ENCODE results near the gene ZFPM1.

DNA sequence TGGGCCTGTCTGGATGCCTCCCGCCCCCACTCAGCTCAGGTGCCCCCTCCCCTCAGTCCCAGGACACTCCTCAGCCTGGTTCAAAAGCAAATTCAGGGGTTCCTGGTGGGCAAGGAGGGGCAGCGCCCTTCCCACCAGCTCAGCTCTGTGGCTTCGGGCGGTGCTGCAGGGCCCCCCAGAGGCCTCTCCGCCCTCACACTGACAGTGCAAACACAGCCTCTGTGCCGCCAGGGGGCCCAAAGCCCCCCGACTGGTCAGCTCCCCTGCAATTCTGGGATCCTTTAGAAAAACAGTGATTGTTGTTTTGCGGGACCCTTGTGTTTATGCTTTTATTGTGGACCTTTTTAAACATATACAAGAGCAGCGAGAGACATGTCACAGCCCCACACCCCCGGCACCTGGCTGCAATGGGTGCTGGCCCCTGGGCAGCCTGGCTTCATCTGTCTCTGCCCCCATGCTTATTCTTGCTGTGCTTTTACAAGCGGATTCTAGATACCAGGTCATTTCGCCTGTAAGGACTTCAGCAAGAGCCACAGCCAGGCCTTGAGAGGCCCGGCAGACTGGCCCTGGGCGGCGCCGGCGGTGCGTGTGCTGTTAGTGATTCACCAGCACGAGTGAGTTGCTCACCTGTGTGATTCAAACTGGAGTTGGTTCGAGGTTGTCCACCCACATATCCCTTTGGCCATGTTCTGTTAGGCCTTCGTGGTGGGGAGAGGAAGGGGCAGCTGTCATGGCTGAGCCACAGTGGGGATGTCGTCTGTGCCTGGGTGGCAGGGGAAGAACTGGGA is 49.1 kb upstream of the ZFPM1 start:
- TF ChIP-seq, protein P1, sequence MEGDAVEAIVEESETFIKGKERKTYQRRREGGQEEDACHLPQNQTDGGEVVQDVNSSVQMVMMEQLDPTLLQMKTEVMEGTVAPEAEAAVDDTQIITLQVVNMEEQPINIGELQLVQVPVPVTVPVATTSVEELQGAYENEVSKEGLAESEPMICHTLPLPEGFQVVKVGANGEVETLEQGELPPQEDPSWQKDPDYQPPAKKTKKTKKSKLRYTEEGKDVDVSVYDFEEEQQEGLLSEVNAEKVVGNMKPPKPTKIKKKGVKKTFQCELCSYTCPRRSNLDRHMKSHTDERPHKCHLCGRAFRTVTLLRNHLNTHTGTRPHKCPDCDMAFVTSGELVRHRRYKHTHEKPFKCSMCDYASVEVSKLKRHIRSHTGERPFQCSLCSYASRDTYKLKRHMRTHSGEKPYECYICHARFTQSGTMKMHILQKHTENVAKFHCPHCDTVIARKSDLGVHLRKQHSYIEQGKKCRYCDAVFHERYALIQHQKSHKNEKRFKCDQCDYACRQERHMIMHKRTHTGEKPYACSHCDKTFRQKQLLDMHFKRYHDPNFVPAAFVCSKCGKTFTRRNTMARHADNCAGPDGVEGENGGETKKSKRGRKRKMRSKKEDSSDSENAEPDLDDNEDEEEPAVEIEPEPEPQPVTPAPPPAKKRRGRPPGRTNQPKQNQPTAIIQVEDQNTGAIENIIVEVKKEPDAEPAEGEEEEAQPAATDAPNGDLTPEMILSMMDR (IDR thresholded peaks at IDR 0.05; ENCODE audit: insufficient read depth, low read length, poor library complexity, severe bottlenecking) = no peak
- no peak for TF ChIP-seq EZH2phosphoT487 (conservative IDR thresholded peaks at IDR 0.05; ENCODE audit: low read length)

All from SU-DHL-6 (cell line).